Body of pancreas (tissue), 4 donors: ENCODE measurements around the gene DLG2. TPM values are rescaled to one million over a fixed set of nuclear protein-coding genes. Genes with fewer than 3 reads are reported as not detected.
A peak's percentile ranks its signal among the peaks of the same experiment; 100 is the strongest.

Experiments
- ATAC-seq: fragments of 150-250 bp; one replicate; pipeline ENCODE4 v1.9.1; 2016
- DNase-seq, 4 donors: peaks; one replicate each; pipeline ENCODE4 v3.0.0-alpha.2; 2019
- H3K27ac ChIP-seq, 4 donors: fragments of 200-600 bp; sonication (generic); 1 replicate in 3 of 4; 2 replicates in 1 of 4; pipeline versions ENCODE4 v1.5.1 to v1.6.1; 2016 to 2019; ENCODE audit warnings: mild to moderate bottlenecking in 1 of 4, mixed read lengths in 1 of 4, moderate library complexity in 1 of 4
- H3K27me3 ChIP-seq, 2 donors: fragments of 200-600 bp; sonication (generic); one replicate each; pipeline ENCODE4 v1.6.0; 2016; ENCODE audit warnings: mild to moderate bottlenecking in 1 of 2
- H3K36me3 ChIP-seq, 2 donors: fragments of 200-600 bp; sonication (generic); replicated peaks in 1 of 2; 2 replicates each; pipeline ENCODE4 v1.5.1; 2016; ENCODE audit warnings: low read depth in 2 of 2; ENCODE audit not compliant: insufficient read depth in 1 of 2
- H3K4me1 ChIP-seq: fragments of 200-600 bp; sonication (generic); one replicate; pipeline ENCODE4 v1.6.0; 2016
- H3K4me3 ChIP-seq, 2 donors: fragments of 200-600 bp; sonication (generic); 1 replicate in 1 of 2; 2 replicates in 1 of 2; pipeline ENCODE4 v1.5.1; 2016 to 2019
- H3K9me3 ChIP-seq, 3 donors: fragments of 200-600 bp; sonication (generic); 1 replicate in 2 of 3; 2 replicates in 1 of 3; pipeline ENCODE4 v1.5.1; 2016
- POLR2A ChIP-seq, 3 donors: fragments of 450-650 bp; IDR thresholded peaks; one replicate each; pipeline ENCODE4 v1.6.1; 2016; ENCODE audit warnings: antibody characterized with exemption in 3 of 3, mild to moderate bottlenecking in 2 of 3
- WGBS, 2 donors: methylation state at CpG; one replicate each; pipeline ENCODE4 v1.1.5; 2017; 5-methylcytosine and 5-hydroxymethylcytosine counted together
- intact Hi-C: fragments of 100-400 bp; cut with DNase I; formaldehyde crosslinking; loops from one replicate; pipeline ENCODE4 v1.15.1; 2023
- total RNA-seq, 2 donors: library from RNA; depleted of rRNA; stranded (reverse); fragments of >200 nt; gene quantifications; one replicate each; pipeline ENCODE4 v1.1.0, GENCODE V29; 2016
- TF ChIP-seq, protein P1 (sequence below), 7 experiments: fragments of 450-650 bp in 4 of 7; fragments of 200-600 bp in 3 of 7; sonication (generic) in 3 of 7; IDR thresholded peaks; one replicate each; pipeline ENCODE4 v1.5.1; 2016 to 2019; ENCODE audit warnings: antibody characterized with exemption in 7 of 7

DLG2 gene
- total RNA-seq, 2 donors from 2014 or later: 6.0 to 13.2 TPM

DNA sequence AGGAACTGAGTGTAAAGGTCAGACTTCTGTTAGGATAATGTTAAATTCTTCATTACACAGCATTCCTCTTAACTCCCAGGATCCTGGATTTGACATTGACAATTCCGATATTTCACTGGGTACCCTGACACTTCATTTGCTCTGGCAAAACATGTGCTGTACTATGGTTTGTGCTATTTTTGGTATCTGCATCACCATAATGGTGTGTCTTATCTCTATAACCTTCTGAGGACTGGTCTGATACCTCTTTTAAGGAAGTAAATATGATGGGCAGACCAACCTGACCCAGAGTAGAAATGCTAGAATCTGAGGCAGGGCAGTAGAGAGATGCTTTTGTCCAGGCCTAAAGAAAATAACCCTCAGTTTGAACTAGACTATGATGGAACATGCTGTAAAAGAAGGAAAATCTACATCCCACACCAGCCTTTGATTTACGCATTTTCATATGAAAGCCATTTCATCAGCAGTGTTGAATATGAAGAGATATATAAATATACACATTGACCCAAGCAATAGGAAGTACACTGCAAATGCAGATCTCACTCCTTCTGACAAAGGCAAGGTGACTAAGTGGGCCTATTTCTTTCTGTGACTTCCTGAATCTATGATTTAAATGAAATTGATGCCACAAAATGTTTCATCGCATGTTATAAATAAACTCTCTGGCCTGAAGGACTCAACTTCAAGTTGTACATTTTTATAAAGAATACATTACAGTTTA, 966.7 kb downstream of the DLG2 start:
- ATAC-seq: no peak
- TF ChIP-seq, protein P1, sequence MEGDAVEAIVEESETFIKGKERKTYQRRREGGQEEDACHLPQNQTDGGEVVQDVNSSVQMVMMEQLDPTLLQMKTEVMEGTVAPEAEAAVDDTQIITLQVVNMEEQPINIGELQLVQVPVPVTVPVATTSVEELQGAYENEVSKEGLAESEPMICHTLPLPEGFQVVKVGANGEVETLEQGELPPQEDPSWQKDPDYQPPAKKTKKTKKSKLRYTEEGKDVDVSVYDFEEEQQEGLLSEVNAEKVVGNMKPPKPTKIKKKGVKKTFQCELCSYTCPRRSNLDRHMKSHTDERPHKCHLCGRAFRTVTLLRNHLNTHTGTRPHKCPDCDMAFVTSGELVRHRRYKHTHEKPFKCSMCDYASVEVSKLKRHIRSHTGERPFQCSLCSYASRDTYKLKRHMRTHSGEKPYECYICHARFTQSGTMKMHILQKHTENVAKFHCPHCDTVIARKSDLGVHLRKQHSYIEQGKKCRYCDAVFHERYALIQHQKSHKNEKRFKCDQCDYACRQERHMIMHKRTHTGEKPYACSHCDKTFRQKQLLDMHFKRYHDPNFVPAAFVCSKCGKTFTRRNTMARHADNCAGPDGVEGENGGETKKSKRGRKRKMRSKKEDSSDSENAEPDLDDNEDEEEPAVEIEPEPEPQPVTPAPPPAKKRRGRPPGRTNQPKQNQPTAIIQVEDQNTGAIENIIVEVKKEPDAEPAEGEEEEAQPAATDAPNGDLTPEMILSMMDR (IDR thresholded peaks at IDR 0.05): no peak
- no peak for TF ChIP-seq POLR2A (IDR thresholded peaks at IDR 0.05)
- 84 to 93% methylated on average over 3 of the region's 3 CpGs for WGBS, 2 donors

DNA sequence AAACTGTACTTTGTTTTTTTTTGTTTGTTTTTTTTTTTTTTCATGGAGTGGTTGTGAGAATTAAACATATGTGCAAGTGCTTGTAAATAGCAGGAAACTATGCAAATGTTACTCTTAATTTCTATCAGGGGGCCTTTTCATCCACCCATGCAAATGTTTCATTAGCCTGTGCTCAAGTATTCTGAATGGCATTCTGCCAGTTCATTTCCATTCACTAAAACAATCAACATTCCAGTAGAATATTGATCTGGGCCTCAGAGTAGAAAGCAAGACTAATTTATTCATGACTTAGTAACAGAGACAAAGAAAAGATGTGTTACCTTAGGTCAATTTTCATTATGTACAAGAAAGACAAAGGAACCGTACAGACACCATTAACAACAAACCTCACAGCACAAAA, 971.4 kb downstream of the DLG2 start:
- no peak overlapping the region for H3K27ac ChIP-seq
- intact Hi-C loops: no loop called here

More for the DNA sequence above, 966.7 kb downstream of the DLG2 start:
- intact Hi-C loops: no loop called here
- Histone ChIP-seq H3K9me3 (no peaks in the 10 kb centered on the region), H3K27me3 (no peaks in the 10 kb centered on the region), H3K27ac (no peak overlapping the region), H3K36me3 (no peaks in the 10 kb centered on the region), H3K4me1 (no peaks in the 10 kb centered on the region), H3K4me3 (no peak overlapping the region)
- no peak for DNase-seq

DNA sequence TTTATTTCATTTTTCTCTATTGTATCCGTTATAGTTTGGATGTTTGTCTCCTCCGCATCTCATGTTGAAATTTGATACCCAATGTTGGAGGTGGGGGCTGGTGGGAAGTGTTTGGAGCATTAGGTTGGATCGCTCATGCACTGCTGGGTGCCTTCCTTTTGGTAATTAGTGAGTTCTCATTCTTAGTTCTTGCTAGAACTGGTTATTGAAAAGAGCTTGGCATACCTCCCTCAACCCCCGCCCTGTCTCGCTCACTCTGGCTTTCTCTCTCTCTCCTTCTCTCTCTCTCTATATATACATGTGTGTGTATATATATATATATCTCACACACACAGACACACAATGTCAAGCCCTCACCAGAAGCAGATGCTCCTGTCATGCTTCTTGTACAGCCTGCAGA, 978.7 kb downstream of the DLG2 start:
- no peak for DNase-seq
- TF ChIP-seq, protein P1 (IDR thresholded peaks at IDR 0.05): no peak
- no peak for TF ChIP-seq POLR2A (IDR thresholded peaks at IDR 0.05)
- Histone ChIP-seq H3K4me3 (no peak overlapping the region), H3K9me3 (no peaks in the 10 kb centered on the region), H3K36me3 (no peaks in the 10 kb centered on the region), H3K27ac (no peak overlapping the region), H3K4me1 (peaks cover 11% of the 10 kb centered on the region), H3K27me3 (no peaks in the 10 kb centered on the region)
- 76 to 90% methylated on average over 5 of the region's 5 CpGs for WGBS, 2 donors
- ATAC-seq: no peak
- intact Hi-C loops: no loop called here

More for the DNA sequence above, 971.4 kb downstream of the DLG2 start:
- no peaks in the 10 kb centered on the region for H3K4me1 ChIP-seq
- no peaks in the 10 kb centered on the region for H3K9me3 ChIP-seq
- DNase-seq (no peak), ATAC-seq (no peak)
- H3K4me3 ChIP-seq: no peak overlapping the region
- 48 to 52% methylated on average over 1 of the region's 1 CpG for WGBS, 2 donors
- TF ChIP-seq POLR2A (IDR thresholded peaks at IDR 0.05): no peak
- TF ChIP-seq, protein P1 (IDR thresholded peaks at IDR 0.05): no peak
- H3K36me3 ChIP-seq: no peaks in the 10 kb centered on the region
- no peaks in the 10 kb centered on the region for H3K27me3 ChIP-seq

DNA sequence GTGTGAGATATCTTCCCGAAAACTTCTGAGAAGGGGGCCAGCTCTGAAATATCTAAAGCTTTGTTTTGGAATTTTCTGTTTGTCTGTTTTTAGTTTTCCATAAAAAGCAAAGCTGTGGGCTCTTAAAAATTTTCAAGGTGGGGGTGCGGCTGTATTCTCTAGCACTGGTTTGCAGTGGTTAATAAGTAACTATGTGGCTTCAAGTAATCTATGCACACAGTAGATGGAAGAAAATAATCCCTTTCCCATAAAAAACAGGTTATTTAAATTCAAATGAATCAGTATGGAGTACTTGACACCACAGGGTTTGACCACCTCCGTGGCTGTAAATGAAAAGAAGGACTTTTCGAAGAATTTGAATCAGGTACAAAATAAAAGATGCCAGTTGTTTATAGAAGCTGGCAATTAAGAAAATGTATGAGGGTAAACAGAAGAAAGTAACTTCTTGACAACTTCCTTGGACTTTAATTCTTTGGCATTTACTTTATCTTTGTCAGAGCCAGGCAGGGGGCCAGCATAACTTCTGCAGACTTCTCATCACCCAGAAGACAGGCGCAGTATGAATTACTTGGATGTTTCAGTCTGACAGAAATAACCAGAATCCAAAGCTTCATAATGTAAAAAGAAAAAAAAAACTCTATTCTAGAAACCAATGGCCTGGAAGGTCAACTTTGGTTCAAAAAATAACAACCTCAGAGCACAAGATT, 981.0 kb downstream of the DLG2 start:
- WGBS, 2 donors: 21 to 23% methylated on average over 5 of the region's 5 CpGs
- H3K27ac ChIP-seq: peak overlapping the region in 3 of 4 donors; percentile 25 to 55 (median 36)
- peaks cover 15% of the 10 kb centered on the region for H3K4me1 ChIP-seq
- H3K9me3 ChIP-seq: no peaks in the 10 kb centered on the region
- no peaks in the 10 kb centered on the region for H3K27me3 ChIP-seq
- no peak for TF ChIP-seq POLR2A (IDR thresholded peaks at IDR 0.05)
- TF ChIP-seq, protein P1 (IDR thresholded peaks at IDR 0.05): no peak
- peak; percentile 71 for ATAC-seq
- peak; percentile 56 to 83 (median 65) for DNase-seq
- H3K36me3 ChIP-seq: no peaks in the 10 kb centered on the region
- intact Hi-C loops: no loop called here
- H3K4me3 ChIP-seq: no peak overlapping the region
